Lower lobe of right lung (tissue), 2 donors: Measurements from ENCODE around the gene TCP11L2. TPM values are rescaled to one million over a fixed set of nuclear protein-coding genes. Genes with fewer than 3 reads are reported as not detected.

ENCODE experiments used
- ATAC-seq, 2 donors: fragments of 200-7000 bp; cut with Tn5 transposase; one replicate each; pipeline ENCODE4 v1.9.1; 2020 to 2022; ENCODE audit warnings: mild to moderate bottlenecking in 2 of 2, moderate library complexity in 2 of 2
- DNase-seq: peaks from one replicate; pipeline ENCODE4 v3.0.0-alpha.2; 2020
- H3K27ac ChIP-seq: fragments of 200-600 bp; one replicate; pipeline ENCODE4 v1.8.0; 2022
- H3K27me3 ChIP-seq: fragments of 200-600 bp; one replicate; pipeline ENCODE4 v1.8.0; 2022; ENCODE audit warnings: low read depth
- H3K36me3 ChIP-seq: fragments of 200-600 bp; one replicate; pipeline ENCODE4 v1.8.0; 2022; ENCODE audit warnings: mild to moderate bottlenecking
- H3K4me1 ChIP-seq: fragments of 200-600 bp; one replicate; pipeline ENCODE4 v1.8.0; 2022
- H3K4me3 ChIP-seq: fragments of 200-600 bp; one replicate; pipeline ENCODE4 v1.8.0; 2022; ENCODE audit warnings: mild to moderate bottlenecking
- H3K9me3 ChIP-seq: fragments of 200-600 bp; one replicate; pipeline ENCODE4 v1.8.0; 2022
- CTCF ChIP-seq: fragments of 200-600 bp; IDR thresholded peaks from one replicate; pipeline ENCODE4 v1.8.0; 2022; ENCODE audit warnings: antibody characterized with exemption, mild to moderate bottlenecking
- intact Hi-C: fragments of 100-400 bp; cut with DNase I; formaldehyde crosslinking; loops from one replicate; pipeline ENCODE4 v1.11.0; 2022
- total RNA-seq: library from RNA; stranded (reverse); fragmentation: NEBNext Ultra II Directional; extraction: Animal tissue kit (Norgen Biotek cat#: 25700); gene quantifications from one replicate; pipeline ENCODE4 v1.2.1, GENCODE V29; 2021
- donor health status: DM: no; HTN: yes; CAD: no; lungs with severe emphysema.

Gene TCP11L2
- total RNA-seq, 1 donor from 2014 or later: 56.1 TPM

- Histone ChIP-seq H3K4me1 (peaks cover 54% of the 10 kb centered on the region), H3K27ac (peak overlapping the region; percentile 98), H3K36me3 (no peaks in the 10 kb centered on the region), H3K9me3 (no peaks in the 10 kb centered on the region), H3K4me3 (peak overlapping the region; percentile 97), H3K27me3 (no peaks in the 10 kb centered on the region)
- TF ChIP-seq CTCF: no peak
- intact Hi-C loops: loop anchor here (10.0 kb wide), 1 partner anchor 53 kb away; the partner anchor contains the start of gene POLR3B
- peak; percentile 59 to 67 for ATAC-seq
- peak; percentile 80 for DNase-seq
These were observed 767 bp upstream of the TCP11L2 start for GRCh38 chr12:106301611-106302321.

GRCh38 chr12:106303202-106303820 is 778 bp downstream of the TCP11L2 start:
- Histone ChIP-seq H3K27me3 (no peaks in the 10 kb centered on the region), H3K9me3 (no peaks in the 10 kb centered on the region), H3K36me3 (no peaks in the 10 kb centered on the region), H3K4me1 (peaks cover 67% of the 10 kb centered on the region), H3K27ac (peak overlapping the region; percentile 98), H3K4me3 (peak overlapping the region; percentile 97)
- no peak for TF ChIP-seq CTCF
- peak; percentile 90 to 94 for ATAC-seq
- peak; percentile 94 for DNase-seq
- intact Hi-C loops: loop anchor here (10.0 kb wide), 1 partner anchor 51 kb away; the partner anchor contains the start of gene POLR3B

GRCh38 chr12:106304001-106304421 is 1.5 kb downstream of the TCP11L2 start:
- DNase-seq (no peak), ATAC-seq (no peak)
- Histone ChIP-seq H3K4me1 (peaks cover 74% of the 10 kb centered on the region), H3K27me3 (no peaks in the 10 kb centered on the region), H3K27ac (peak overlapping the region; percentile 98), H3K9me3 (no peaks in the 10 kb centered on the region), H3K4me3 (peak overlapping the region; percentile 97), H3K36me3 (no peaks in the 10 kb centered on the region)
- intact Hi-C loops: loop anchor here (10.0 kb wide), 1 partner anchor 51 kb away; the partner anchor contains the start of gene POLR3B
- no peak for TF ChIP-seq CTCF

GRCh38 chr12:106304797-106305196 is 2.3 kb downstream of the TCP11L2 start:
- Histone ChIP-seq H3K27ac (no peak overlapping the region), H3K36me3 (no peaks in the 10 kb centered on the region), H3K27me3 (no peaks in the 10 kb centered on the region), H3K4me3 (no peak overlapping the region), H3K9me3 (no peaks in the 10 kb centered on the region), H3K4me1 (peaks cover 76% of the 10 kb centered on the region)
- no peak for DNase-seq
- no peak for ATAC-seq
- no peak for TF ChIP-seq CTCF
- intact Hi-C loops: loop anchor here (10.0 kb wide), 1 partner anchor 50 kb away; the partner anchor contains the start of gene POLR3B

GRCh38 chr12:106305376-106305775 is 2.8 kb downstream of the TCP11L2 start:
- DNase-seq (no peak), ATAC-seq (no peak)
- Histone ChIP-seq H3K27me3 (no peaks in the 10 kb centered on the region), H3K36me3 (no peaks in the 10 kb centered on the region), H3K4me3 (no peak overlapping the region), H3K4me1 (peaks cover 82% of the 10 kb centered on the region), H3K27ac (no peak overlapping the region), H3K9me3 (no peaks in the 10 kb centered on the region)
- no peak for TF ChIP-seq CTCF
- intact Hi-C loops: loop anchor here (10.0 kb wide), 1 partner anchor 49 kb away; the partner anchor contains the start of gene POLR3B
